PFSK-1 (cell line): ENCODE results near the gene FAN1.

Experiments used
- FOXP2 ChIP-seq: optimal IDR thresholded peaks from 2 replicates; pipeline ENCODE3; 2011; ENCODE audit warnings: borderline replicate concordance, control low read depth, inconsistent platforms; ENCODE audit not compliant: insufficient read depth; ENCODE audit errors: extremely low read length, extremely low read depth
- POLR2AphosphoS5 ChIP-seq: IDR thresholded peaks from 2 replicates; pipeline ENCODE4 v1.6.1; 2012; ENCODE audit warnings: low read depth, mild to moderate bottlenecking, control low read depth, low read length, moderate library complexity
- SIN3A ChIP-seq: IDR thresholded peaks from 2 replicates; pipeline ENCODE4 v1.6.1; 2012; ENCODE audit warnings: mild to moderate bottlenecking, low read length, moderate library complexity, borderline replicate concordance; ENCODE audit not compliant: insufficient read depth
- TAF1 ChIP-seq: IDR thresholded peaks from 2 replicates; pipeline ENCODE4 v1.6.1; 2012; ENCODE audit warnings: low read length, control low read depth, borderline replicate concordance; ENCODE audit not compliant: insufficient read depth
- TF ChIP-seq, protein P1 (sequence below), 2 experiments: IDR thresholded peaks; 2 replicates each; pipeline versions ENCODE4 v1.6.1 to v1.8.0; 2011 to 2012; ENCODE audit warnings: low read depth in 2 of 2, low read length in 2 of 2, control low read depth in 1 of 2, inconsistent platforms in 1 of 2, mild to moderate bottlenecking in 1 of 2, moderate library complexity in 1 of 2; ENCODE audit not compliant: insufficient read depth in 1 of 2

The FAN1 gene

DNA sequence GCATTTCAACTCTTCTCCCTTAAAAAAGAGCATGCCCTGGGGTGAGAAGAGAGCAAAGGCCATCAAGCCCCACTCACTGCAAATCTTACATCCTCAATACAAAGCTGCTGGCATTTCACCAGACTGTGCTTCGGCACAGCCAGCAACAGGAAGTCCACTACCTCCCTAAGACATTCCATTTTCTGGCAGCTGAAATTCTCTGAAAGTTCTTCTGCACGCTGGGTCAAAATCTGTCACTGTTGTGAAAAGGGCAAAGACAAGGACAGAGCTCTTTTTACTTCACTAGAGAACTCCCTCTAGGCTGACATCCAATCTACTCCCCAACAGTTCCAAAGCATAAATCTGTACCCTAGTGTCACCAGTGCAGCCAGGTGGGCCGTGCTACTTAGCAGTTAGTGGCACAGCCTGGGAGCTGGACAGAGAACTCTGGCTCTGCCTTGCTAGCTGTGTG lies 81.4 kb downstream of the FAN1 start:
- TF ChIP-seq, protein P1, sequence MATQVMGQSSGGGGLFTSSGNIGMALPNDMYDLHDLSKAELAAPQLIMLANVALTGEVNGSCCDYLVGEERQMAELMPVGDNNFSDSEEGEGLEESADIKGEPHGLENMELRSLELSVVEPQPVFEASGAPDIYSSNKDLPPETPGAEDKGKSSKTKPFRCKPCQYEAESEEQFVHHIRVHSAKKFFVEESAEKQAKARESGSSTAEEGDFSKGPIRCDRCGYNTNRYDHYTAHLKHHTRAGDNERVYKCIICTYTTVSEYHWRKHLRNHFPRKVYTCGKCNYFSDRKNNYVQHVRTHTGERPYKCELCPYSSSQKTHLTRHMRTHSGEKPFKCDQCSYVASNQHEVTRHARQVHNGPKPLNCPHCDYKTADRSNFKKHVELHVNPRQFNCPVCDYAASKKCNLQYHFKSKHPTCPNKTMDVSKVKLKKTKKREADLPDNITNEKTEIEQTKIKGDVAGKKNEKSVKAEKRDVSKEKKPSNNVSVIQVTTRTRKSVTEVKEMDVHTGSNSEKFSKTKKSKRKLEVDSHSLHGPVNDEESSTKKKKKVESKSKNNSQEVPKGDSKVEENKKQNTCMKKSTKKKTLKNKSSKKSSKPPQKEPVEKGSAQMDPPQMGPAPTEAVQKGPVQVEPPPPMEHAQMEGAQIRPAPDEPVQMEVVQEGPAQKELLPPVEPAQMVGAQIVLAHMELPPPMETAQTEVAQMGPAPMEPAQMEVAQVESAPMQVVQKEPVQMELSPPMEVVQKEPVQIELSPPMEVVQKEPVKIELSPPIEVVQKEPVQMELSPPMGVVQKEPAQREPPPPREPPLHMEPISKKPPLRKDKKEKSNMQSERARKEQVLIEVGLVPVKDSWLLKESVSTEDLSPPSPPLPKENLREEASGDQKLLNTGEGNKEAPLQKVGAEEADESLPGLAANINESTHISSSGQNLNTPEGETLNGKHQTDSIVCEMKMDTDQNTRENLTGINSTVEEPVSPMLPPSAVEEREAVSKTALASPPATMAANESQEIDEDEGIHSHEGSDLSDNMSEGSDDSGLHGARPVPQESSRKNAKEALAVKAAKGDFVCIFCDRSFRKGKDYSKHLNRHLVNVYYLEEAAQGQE (IDR thresholded peaks at IDR 0.05; ENCODE audit: insufficient read depth in 1 of 2, low read depth in 2 of 2, low read length in 2 of 2) = 0 out of 4 replicates have a peak, but pooled peaks of 1 of the 2 experiments have one; percentile 22
- no peak for TF ChIP-seq FOXP2

DNA sequence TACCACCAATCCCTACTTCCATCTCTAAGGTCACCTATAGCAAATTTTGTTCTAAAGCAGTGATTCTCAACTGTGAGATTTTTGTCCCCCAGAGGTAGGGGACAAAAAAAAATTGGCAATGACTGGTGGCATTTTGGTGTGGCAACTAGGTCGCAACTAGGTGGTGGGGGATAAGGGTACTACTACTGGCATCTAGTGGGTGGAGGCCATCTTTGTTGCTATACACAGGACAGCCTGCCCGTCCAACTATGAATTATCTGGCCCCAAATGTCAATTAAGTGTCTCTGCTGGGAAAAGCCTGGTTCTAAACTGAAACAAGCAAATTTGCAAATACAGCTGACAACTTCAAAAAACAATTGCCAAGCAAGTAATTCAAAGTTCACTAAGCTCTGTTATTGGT lies 86.3 kb downstream of the FAN1 start:
- no peak for TF ChIP-seq FOXP2
- no peak for TF ChIP-seq POLR2AphosphoS5
- no peak for TF ChIP-seq SIN3A
- TF ChIP-seq, protein P1 (IDR thresholded peaks at IDR 0.05; ENCODE audit: insufficient read depth in 1 of 2, low read depth in 2 of 2, low read length in 2 of 2) = no peak
- TF ChIP-seq TAF1 = no peak

DNA sequence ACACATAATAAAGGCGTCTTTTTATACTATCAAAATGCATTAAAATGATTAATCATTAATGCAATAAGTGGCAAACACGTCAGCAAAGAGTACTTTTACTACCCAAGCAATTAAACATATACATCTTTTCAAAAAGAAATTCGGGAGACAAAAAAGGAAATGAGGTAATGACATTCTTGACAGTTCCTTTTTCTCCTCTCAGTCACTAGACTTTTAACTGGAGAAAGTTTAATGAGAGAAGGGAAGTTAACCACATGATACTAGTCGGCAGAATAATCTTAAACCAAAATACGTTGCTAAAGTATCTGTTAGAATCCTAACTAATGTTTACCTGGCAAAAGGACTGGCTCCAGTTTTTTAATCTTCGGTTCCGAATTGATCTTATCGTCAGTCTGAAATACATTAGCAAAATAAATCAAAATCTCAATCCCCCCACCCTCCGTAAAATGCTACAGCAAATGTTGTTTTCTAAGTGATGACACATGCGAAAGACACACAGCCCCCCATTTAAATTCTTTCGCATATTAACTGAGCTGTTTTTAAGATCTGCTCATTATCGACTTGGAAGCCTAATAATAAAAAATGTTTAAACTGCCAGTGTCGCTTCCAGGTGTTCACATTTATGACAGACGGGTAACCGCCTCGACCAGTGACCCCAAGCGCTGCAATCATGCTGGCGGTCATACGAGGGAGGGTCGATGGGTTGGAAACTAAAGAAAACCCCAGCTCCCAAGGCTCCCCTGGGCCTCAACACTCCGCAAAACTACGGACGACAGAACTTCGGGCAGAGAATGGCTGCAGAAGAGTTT lies 86.9 kb downstream of the FAN1 start:
- TF ChIP-seq, protein P1 (IDR thresholded peaks at IDR 0.05; ENCODE audit: insufficient read depth in 1 of 2, low read depth in 2 of 2, low read length in 2 of 2) = no peak
- no peak for TF ChIP-seq TAF1
- TF ChIP-seq FOXP2 = no peak
- no peak for TF ChIP-seq SIN3A
- no peak for TF ChIP-seq POLR2AphosphoS5

DNA sequence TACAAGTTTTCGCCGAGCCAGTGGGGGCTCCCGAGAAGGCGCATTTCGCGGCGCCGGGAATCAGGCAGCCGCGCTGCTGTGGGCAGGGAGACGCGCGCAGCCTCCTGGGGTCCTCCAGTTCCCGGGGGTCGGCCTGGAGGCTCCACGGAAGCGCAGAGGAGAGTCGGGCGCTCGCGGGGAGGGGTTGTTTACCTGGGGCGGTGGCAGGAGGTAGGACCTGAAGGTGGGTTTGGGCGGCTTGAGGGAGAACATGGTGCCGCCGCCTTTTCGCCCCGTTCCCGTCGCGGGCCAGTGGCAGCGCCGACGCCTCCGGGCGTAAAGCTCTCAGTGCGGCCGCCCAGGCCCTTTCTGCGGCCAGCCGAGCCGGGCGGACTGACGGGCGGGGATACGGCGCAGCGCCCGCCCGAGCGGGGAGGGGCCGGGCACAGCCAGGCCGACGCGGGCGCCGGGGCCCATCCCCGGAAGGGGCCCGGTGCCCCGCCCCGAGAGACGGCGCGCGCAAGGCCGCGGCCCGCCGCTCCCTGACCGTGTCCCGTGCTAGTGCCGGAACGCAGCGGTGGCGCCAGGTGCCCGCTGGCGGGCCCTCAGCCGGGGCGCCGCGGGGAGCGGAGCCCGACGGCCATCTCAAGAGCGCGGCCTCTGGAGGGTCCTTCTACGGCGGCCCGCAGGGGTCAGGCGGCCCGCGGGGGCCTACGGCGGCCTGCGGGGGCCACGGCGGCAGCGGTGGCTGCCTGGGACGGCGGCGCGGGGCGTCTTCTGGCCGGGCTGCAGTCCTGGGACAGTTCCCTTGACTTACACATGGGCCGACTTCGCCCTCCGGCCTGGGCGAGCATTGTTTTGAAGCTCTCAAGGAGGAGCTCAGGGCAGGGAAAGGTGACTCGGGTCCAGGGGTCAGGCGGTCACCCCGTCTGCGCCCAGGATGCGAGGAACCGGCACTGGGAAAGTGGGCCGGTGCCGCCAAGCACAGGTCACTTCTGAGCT lies 87.8 kb downstream of the FAN1 start, which contains the start of gene MTMR10:
Gene MTMR10, minus strand, starts transcription at position 374 of the 981 bp plus-strand sequence. Its CDS starts 122 bp downstream, at position 252.
- TF ChIP-seq FOXP2 = no peak
- TF ChIP-seq, protein P1 (IDR thresholded peaks at IDR 0.05; ENCODE audit: insufficient read depth in 1 of 2, low read depth in 2 of 2, low read length in 2 of 2) = 0 out of 4 replicates have a peak, but pooled peaks of 1 of the 2 experiments have one; percentile 28
- TF ChIP-seq TAF1 = 0 out of 2 replicates have a peak, but pooled peaks have one; percentile 63
- TF ChIP-seq SIN3A = 0 out of 2 replicates have a peak, but pooled peaks have one; percentile 41
- peak; percentile 73 for TF ChIP-seq POLR2AphosphoS5
